GM21737 (cell line): ENCODE measurements around the gene PSAP.
"Not testable (repeated sequence)": the region's sequence is repeated elsewhere in the genome, so short reads cannot be mapped to it uniquely, and the experiment has no call there.

ENCODE experiments used
- ATAC-seq: cut with Tn5 transposase; IDR thresholded peaks from one replicate; pipeline ENCODE4 v1.9.1; 2021; ENCODE audit warnings: mild to moderate bottlenecking, moderate library complexity; ENCODE audit not compliant: unreplicated experiment

PSAP gene

DNA sequence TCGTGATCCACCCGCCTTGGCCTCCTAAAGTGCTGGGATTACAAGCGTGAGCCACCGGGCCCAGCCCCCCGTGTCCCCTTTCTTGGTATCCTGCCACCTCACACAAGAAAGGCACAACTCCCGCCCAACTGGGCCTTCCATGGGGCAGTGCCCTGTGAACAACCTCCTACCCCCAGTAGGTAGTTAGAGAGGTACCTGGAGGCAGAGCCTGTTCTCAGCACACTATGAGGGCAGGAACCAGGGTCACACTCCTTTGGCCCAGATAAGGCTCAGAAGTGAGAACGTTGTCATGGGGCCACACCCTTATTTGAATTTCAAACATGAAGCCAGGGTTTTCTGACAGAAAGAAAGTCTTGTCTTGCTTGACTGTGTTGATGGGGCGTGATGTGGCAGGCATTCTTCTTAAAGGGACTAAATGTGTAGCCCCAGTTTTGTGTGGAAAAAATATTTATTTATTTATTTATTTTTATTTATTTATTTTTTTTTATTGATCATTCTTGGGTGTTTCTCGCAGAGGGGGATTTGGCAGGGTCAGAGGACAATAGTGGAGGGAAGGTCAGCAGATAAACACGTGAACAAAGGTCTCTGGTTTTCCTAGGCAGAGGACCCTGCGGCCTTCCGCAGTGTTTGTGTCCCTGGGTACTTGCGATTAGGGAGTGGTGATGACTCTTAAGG lies 23.8 kb upstream of the PSAP start:
- not testable (repeated sequence) for ATAC-seq

GRCh38 chr10:71873582-71874211 lies 22.6 kb upstream of the PSAP start:
- peak; percentile 86 for ATAC-seq

DNA sequence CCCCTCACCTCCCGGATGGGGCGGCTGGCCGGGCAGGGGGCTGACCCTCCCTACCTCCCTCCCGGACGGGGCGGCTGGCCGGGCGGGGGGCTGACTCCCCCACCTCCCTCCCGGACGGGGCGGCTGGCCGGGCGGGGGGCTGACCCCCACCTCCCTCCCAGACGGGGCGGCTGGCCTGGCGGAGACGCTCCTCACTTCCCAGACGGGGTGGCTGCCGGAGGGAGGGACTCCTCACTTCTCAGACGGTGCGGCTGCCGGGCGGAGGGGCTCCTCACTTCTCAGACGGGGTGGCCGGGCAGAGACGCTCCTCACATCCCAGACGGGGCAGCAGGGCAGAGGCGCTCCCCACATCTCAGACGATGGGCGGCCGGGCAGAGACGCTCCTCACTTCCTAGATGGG lies 18.6 kb upstream of the PSAP start:
- not testable (repeated sequence) for ATAC-seq

GRCh38 chr10:71868192-71868697 lies 17.2 kb upstream of the PSAP start:
- ATAC-seq, result no peak

DNA sequence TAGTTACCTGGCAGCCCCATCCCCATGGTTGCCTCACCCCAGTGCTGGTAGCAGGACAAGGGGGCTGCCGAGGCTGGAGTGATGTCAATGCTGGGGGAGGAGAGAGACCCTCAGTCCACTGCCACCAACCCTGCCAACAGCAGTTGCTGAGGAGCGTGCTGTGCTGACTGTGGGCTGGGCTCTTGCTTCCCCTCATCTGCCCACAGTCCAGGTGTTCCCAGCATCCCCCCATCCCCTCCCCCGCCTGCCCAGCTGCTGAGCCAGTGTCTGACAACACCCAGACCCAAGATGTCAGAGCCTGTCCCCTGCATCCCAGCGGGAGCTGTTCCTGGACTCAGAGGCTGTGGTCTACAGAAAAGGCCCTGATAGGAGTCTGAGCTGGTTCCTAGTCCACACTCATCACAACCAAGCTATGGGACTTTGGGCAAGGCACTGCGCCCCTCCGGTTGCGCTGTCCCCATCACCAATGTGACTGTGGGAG lies 14.6 kb upstream of the PSAP start:
- ATAC-seq, result no peak

DNA sequence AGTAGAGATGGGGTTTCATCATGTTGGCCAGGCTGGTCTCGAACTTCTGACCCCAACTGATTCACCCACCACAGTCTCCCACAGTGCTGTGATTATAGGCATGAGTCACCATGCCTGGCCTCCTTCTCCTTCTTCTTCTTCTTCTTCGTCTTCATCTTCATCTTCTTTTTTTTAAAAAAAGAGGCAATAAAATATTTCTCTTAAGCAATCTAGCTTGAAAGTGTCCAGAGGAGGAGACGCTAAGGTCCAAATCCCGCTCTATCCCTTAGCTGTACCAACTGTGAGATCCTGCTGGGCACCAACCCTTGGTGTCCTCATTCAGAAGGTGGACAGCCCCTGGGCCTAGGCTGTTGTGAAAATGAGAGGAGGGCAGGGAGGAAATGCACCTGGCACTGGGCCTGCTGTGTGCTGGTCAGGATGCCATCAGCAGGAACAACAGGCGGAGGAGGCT lies 13.9 kb upstream of the PSAP start:
- no peak for ATAC-seq

- no peak for ATAC-seq
Measured at GRCh38 chr10:71863203-71863602, 12.2 kb upstream of the PSAP start.

DNA sequence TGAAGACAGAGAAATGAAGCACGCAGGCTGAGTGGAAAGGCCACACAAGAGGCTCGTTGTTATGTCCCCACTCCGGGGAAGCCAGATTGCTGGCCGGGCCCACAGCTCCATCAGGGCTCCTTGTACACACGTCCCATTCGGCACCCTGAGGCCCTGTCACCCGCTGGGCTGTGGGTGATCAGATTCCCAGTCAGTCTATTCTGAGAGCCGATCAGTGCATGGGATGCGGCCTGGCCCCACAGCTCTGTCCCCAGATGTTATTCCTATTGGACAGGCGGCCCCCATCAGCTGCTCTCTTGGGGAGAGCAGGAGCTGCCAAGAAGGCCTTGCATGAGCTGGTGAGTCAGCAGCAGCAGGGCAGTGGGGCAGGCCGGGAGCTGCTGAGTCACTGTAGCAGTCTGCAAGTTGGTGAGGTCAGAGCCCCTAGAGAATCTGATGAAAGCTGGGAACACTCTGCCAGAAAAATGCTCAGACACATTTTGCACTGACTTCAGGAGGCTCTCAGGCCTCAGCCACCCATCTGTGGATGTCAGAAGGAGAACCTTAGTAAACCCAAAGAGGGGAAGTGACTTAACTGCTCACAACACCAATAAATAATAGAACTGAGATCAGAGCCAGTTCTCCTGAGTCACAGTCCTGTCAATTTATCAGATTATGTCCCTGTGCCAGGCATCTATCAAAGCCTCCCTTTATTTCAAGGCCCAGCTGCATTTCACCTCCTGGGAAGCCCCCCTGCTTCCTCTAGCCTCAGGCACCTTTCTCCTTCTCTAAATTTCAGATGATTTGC lies 9.4 kb upstream of the PSAP start:
- ATAC-seq, result peak; percentile 51

DNA sequence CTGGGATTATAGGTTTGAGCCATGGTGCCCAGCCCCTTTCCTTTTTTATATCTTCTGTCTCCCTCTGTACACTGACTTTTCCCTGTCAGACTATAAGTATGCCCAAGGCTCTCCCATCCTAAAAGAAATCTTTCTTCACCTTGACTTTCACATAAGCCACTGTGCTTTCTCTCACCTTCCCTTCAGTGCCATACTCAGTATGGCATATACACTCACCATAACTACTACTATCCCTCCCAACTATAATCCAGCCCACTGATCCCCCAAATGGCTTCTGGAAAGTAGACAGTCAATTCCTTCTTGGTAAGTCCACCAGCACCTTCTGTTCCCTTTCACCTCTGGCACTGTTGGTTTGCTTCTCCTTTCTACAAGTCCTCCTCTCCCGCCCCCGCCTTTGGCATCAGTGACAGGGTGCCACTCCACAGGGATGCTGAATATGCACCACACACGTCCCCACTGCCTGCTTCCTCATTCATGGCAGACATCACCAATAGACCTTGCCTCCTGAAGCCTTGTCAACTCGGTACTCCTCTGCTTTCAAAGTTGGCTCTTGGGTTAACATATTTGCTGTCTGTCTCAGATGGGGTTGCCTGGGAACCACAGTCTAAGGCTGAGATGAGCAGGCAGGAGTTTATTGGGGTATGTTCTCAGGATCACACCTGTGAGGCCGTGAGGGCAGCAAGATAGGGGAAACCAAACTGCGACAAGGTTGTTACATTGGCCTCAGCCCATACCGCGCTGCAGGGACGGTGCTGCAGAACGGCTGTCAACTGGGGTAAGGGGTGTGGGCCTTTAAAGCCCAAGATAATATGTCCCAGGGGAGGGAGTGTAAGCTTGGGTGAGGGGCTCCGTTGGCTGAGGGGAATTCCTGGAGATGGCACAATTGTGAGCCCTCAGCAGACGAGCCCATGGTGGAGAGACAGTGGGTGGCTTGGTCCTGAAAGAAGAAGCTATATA lies 7.2 kb upstream of the PSAP start:
- no peak for ATAC-seq

DNA sequence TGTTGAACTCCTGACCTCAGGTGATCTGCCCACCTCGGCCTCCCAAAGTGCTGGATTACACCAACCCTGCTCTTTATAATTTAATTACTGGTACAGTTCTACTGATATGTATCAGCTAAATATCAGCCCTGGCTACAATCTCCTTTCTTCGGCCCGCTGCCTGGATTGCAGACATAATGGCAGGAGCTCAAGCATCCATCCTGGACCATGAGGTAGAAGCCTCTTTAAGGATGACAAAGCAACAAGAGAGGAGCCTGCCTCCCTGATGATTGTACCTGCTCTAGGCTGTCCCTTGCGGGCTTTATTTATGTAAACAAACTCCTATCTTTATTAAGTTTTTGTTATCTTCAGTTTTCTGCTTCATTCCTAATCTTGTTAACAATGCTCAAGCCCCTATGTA lies 5.6 kb upstream of the PSAP start:
- ATAC-seq, result no peak

GRCh38 chr10:71854031-71854430 lies 3.0 kb upstream of the PSAP start:
- no peak for ATAC-seq

DNA sequence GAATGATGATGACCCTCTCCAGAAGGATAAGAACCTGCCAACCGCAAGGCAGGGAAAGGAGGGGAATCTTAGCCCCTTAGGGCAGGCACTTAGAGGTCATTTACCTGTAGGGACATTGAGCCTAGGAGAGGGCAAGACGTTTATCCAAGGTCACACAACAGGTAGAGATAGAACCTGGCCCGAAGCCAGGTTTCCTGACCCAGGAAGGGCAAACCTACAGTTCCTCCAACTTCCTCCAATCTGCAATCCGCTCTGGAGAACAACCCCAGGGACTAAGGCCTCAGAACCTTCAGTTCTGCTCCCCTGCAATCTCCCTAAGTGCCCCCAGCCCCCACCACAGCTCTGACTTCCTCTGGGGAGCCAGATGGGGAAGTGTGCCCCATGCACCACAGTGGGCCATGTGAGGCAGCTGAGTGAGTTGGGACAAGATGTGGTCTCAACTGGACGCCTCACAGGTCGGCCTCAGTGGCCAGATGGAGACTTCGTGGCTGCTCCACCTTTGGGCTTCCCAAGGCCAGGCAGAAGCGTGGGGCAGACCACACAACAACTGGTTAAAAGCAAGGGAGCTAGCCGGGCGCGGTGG lies 1.4 kb upstream of the PSAP start:
- ATAC-seq, result no peak

- ATAC-seq, result not testable (repeated sequence)
Measured at GRCh38 chr10:71851465-71852095, 529 bp upstream of the PSAP start.

DNA sequence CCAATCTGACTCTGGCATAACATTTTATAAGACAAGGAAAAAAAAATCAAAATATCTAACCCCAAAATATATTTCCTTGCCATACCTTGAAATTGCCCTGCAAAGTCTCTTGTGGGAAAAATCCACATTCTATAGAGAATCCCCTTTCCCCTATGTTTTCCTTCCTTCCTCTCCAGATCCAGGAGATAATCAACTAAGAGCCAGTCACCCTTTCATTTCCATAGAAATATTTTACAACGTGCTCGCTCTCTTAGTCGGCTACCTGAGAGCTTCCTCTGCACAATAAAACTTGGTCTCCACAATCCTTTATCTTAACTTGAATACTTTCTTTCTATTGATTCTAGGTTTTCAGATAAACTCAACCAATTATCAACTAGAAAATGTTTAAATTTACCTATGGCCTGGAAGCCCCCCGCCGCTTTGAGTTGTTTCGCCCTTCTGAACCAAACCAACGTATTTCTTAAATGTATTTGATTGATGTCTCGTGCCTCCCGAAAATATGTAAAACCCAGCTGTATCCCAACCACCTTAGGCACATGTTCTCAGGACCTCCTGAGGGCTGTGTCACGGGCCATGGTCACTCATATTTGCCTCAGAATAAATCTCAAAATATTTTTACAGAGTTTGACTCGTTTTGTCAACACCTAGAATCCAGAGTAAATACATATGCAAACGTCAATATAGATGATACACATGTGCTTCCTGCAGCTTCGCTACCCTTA lies 869 bp downstream of the PSAP start:
- ATAC-seq, result no peak

DNA sequence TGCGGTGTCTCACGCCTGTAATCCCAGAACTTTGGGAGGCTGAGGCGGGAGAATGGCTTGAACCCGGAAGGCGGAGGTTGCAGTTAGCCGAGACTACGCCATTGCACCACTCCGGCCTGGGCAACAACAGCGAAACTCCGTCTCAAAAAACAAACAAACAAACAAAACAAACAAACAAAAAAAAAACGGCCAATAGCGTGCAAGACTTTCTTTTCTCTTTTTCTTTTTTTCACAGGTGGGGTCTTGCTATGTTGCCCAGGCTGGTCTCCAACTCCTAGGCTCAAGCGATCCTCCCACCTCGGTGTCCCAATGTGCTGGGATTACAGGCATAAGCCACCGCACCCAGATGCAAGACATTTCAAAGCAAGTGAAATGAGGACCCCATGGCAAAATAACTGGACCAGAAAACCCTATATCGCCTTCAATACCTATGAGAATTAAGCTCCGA lies 1.6 kb downstream of the PSAP start:
- no peak for ATAC-seq

DNA sequence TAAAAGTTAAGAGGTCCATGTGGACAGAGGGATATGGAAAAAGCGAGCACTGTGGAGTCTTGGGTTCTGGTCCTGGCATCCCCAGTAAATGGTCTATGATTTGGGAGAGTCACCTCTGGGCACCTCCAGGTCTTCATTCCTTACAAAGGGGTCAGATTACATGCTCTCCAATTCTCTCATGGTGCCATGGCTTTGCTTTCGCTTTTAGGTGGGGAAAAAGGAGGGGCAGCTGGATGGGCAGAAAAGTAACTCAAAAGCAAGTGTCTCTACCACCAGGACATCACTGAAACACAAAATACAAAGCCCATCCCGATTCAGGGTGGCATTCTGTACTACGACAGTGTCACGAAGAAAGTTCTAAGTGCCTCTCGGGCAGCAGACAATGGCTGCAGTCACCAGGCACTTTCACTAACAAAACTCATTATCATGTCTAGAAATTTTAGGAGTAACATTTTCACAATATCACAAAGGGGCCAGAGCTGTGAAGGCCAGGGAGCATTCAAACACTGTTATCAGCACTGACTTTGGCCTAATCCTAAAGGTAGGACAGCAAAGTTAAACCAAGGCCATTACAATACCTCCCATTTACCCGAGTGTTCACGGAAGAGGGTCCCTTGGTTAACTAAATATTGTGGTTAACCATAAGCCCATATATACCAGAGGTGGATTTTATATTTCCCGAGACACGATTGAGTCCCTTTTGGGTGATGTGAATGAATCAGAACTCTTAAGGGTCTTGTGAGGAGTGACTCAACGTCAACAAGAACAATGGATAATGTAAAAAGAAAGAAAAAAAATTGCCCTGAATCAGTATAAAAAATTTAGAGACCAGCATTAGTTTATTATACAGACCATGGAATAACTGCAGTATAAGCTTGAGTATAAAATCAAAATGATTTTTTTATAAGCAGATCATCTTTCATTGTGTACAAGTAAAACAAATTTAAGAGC lies 2.5 kb downstream of the PSAP start:
- no peak for ATAC-seq

GRCh38 chr10:71847418-71847817 lies 3.6 kb downstream of the PSAP start:
- ATAC-seq, result no peak

- no peak for ATAC-seq
Measured at GRCh38 chr10:71846816-71847215, 4.2 kb downstream of the PSAP start.
